ENCODE results near the gene RCOR1. TPM values are rescaled to one million over a fixed set of nuclear protein-coding genes. Genes with fewer than 3 reads are reported as not detected.

RCOR1 gene
- total and polyA plus RNA-seq, 9 donors, result 7.2 to 22.3 (median 18.3) TPM

DNA sequence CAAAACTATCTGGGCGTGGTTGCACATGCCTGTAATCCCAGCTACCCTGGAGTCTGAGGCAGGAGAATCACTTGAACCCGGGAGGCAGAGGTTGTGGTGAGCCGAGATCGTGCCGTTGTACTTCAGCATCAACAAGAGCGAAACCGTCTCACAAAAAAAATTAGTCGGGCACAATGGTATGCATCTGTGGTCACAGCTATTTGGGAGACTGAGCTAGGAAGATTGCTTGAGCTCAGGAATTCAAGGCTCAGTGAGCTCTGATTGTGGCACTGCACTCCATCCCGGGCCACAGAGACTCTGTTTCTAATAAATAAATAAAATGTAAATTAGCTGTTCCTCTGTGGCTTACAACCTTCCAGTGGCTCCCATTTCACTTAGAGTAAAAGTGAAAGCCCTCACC, 28.0 kb downstream of the RCOR1 start:
- H3K27ac ChIP-seq, result no peak overlapping the region
- no peak overlapping the region for H3K4me3 ChIP-seq
- no peaks in the 10 kb centered on the region for H3K9me3 ChIP-seq
- no peak for DNase-seq
- TF ChIP-seq POLR2A (IDR thresholded peaks at IDR 0.05) (no peak), CTCF (IDR thresholded peaks at IDR 0.05) (no peak), EP300 (IDR thresholded peaks at IDR 0.05) (no peak)
- H3K4me1 ChIP-seq (ENCODE audit: insufficient read depth), result peaks cover 4% of the 10 kb centered on the region
- H3K27me3 ChIP-seq, result no peaks in the 10 kb centered on the region
- intact Hi-C loops (cut with DNase I), result no loop called here
- 90 to 91% (median 91%) methylated on average over 9 of the region's 9 CpGs for WGBS, 3 donors
- no peaks in the 10 kb centered on the region for H3K36me3 ChIP-seq

DNA sequence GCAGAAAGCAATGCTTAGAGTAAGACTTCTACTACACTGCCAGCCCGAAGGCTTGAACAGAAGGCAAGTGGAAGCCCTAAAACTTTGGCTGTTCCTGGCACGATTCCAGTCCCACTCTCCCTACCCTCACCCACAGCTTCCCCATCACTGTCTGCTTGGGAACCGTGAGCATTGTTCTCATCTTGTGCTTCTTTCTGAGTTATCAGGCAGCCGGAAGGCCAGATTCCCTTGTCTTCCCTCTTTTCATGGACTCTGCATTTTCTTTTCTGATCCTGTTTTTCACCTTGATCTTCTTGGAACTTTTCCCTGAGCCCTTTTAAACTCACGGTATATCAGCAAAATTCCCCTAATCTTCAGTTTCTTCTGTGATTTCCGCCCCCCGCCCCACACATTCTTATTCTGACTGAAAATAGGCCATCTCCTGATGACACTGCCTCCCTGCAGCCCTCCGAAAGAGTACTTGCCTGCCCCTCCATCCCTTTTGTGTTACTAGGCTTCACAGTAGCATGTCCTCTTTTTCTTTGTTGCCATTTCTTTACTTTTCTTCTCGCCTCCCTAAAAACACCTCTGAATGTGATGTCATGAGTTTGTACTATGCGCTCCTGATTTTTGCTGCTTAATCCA, 29.9 kb downstream of the RCOR1 start:
- 63 to 75% (median 73%) methylated on average over 10 of the region's 10 CpGs for WGBS, 3 donors
- peaks cover 2% of the 10 kb centered on the region for H3K4me1 ChIP-seq (ENCODE audit: insufficient read depth)
- no peak overlapping the region for H3K4me3 ChIP-seq
- H3K27ac ChIP-seq, result no peak overlapping the region
- H3K9me3 ChIP-seq, result no peaks in the 10 kb centered on the region
- intact Hi-C loops (cut with DNase I), result no loop called here
- no peaks in the 10 kb centered on the region for H3K36me3 ChIP-seq
- DNase-seq, result no peak
- H3K27me3 ChIP-seq, result no peaks in the 10 kb centered on the region
- TF ChIP-seq CTCF (IDR thresholded peaks at IDR 0.05), result no peak
- TF ChIP-seq EP300 (IDR thresholded peaks at IDR 0.05), result no peak
- no peak for TF ChIP-seq POLR2A (IDR thresholded peaks at IDR 0.05)

DNA sequence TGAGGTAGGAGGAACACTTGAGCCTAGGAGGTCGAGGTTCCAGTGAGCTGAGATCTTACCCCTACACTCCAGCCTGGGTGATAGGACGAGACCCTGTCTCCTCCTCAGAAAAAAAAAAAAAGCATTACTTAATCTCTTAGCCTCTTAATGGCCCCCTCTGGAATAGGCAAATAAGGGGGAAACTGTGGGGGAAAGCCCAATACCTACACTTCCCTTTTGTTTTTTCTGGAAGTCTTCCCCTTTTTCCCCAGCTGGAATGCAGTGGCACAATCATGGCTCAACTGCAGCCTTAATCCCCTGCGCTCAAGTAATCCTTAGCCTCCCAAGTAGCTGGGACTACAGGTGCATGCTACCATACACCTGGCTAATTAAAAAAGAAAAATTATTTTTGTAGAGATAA, 32.2 kb downstream of the RCOR1 start:
- TF ChIP-seq EP300 (IDR thresholded peaks at IDR 0.05) (no peak), POLR2A (IDR thresholded peaks at IDR 0.05) (no peak), CTCF (IDR thresholded peaks at IDR 0.05) (no peak)
- Histone ChIP-seq H3K27ac (no peak overlapping the region), H3K4me1 (ENCODE audit: insufficient read depth) (peaks cover 2% of the 10 kb centered on the region), H3K4me3 (no peak overlapping the region), H3K36me3 (no peaks in the 10 kb centered on the region), H3K9me3 (no peaks in the 10 kb centered on the region), H3K27me3 (no peaks in the 10 kb centered on the region)
- no peak for DNase-seq
- intact Hi-C loops (cut with DNase I), result no loop called here
- 93 to 98% (median 97%) methylated on average over 3 of the region's 3 CpGs for WGBS, 3 donors

GRCh38 chr14:102625564-102626296, 33.3 kb downstream of the RCOR1 start:
- WGBS, 3 donors, result 92 to 95% (median 94%) methylated on average over 6 of the region's 6 CpGs
- peaks cover 2% of the 10 kb centered on the region for H3K4me1 ChIP-seq (ENCODE audit: insufficient read depth)
- no peaks in the 10 kb centered on the region for H3K9me3 ChIP-seq
- no peak for DNase-seq
- no peaks in the 10 kb centered on the region for H3K36me3 ChIP-seq
- no peak overlapping the region for H3K4me3 ChIP-seq
- H3K27ac ChIP-seq, result no peak overlapping the region
- H3K27me3 ChIP-seq, result no peaks in the 10 kb centered on the region
- intact Hi-C loops (cut with DNase I), result no loop called here
- TF ChIP-seq CTCF (IDR thresholded peaks at IDR 0.05), result no peak
- TF ChIP-seq EP300 (IDR thresholded peaks at IDR 0.05), result no peak

Data from ovary (tissue), 9 donors.